GM23338 (cell line): ENCODE measurements around the gene R3HDM4. TPM values are rescaled to one million over a fixed set of nuclear protein-coding genes. Genes with fewer than 3 reads are reported as not detected.

ENCODE experiments used
- ATAC-seq: fragments of 200-7000 bp; cut with Tn5 transposase; 3 replicates; pipeline ENCODE4 v1.9.1; 2020
- DNase-seq: peaks from one replicate; pipeline ENCODE4 v3.0.0-alpha.2; 2015; ENCODE audit warnings: low spot score
- H2AFZ ChIP-seq: fragments of 200-600 bp; sonication (generic); 2 replicates; pipeline ENCODE4 v1.8.0; 2016; ENCODE audit warnings: antibody characterized with exemption, mild to moderate bottlenecking, moderate library complexity
- H3F3A ChIP-seq: fragments of 200-600 bp; sonication (generic); replicated peaks from 2 replicates; pipeline ENCODE4 v1.8.0; 2017; ENCODE audit warnings: antibody characterized with exemption, mixed run types, low read depth
- H3K27ac ChIP-seq: fragments of 200-600 bp; sonication (generic); 2 replicates; pipeline ENCODE4 v1.6.1; 2016; ENCODE audit warnings: low read depth
- H3K27me3 ChIP-seq: fragments of 200-600 bp; sonication (generic); 2 replicates; pipeline ENCODE4 v1.8.0; 2016; ENCODE audit warnings: mild to moderate bottlenecking, mixed run types, moderate library complexity; ENCODE audit not compliant: insufficient read depth
- H3K36me3 ChIP-seq: fragments of 200-600 bp; sonication (generic); 2 replicates; pipeline ENCODE4 v1.8.0; 2016; ENCODE audit warnings: mild to moderate bottlenecking; ENCODE audit not compliant: insufficient read depth
- H3K4me1 ChIP-seq: fragments of 200-600 bp; sonication (generic); 2 replicates; pipeline ENCODE4 v1.8.0; 2016; ENCODE audit warnings: mild to moderate bottlenecking, moderate library complexity; ENCODE audit not compliant: insufficient read depth
- H3K4me2 ChIP-seq: fragments of 200-600 bp; sonication (generic); 2 replicates; pipeline ENCODE4 v1.7.1; 2017; ENCODE audit warnings: mixed run types
- H3K4me3 ChIP-seq: fragments of 200-600 bp; sonication (generic); 2 replicates; pipeline ENCODE4 v1.6.1; 2016; ENCODE audit warnings: mixed run types
- H3K79me2 ChIP-seq: fragments of 200-600 bp; sonication (generic); replicated peaks from 2 replicates; pipeline ENCODE4 v1.8.0; 2017; ENCODE audit warnings: mild to moderate bottlenecking; ENCODE audit not compliant: insufficient read depth
- H3K9me2 ChIP-seq: fragments of 200-600 bp; sonication (generic); 2 replicates; pipeline ENCODE4 v1.8.0; 2017; ENCODE audit not compliant: insufficient read depth
- H4K20me1 ChIP-seq: fragments of 200-600 bp; sonication (generic); replicated peaks from 2 replicates; pipeline ENCODE4 v1.8.0; 2017; ENCODE audit warnings: mild to moderate bottlenecking; ENCODE audit not compliant: insufficient read depth
- H3K27ac Mint-ChIP-seq: 2 replicates; pipeline ENCODE4 v1.8.0; 2020; ENCODE audit warnings: inconsistent platforms, mild to moderate bottlenecking, moderate library complexity, mixed read lengths
- H3K27me3 Mint-ChIP-seq: 3 replicates; pipeline ENCODE4 v1.8.0; 2022; ENCODE audit warnings: low read depth, mild to moderate bottlenecking, moderate library complexity, mixed read lengths, inconsistent platforms; ENCODE audit not compliant: insufficient read depth, poor library complexity
- H3K36me3 Mint-ChIP-seq: 3 replicates; pipeline ENCODE4 v1.8.0; 2021; ENCODE audit warnings: low read depth, mild to moderate bottlenecking, inconsistent platforms, moderate library complexity, mixed read lengths
- H3K4me1 Mint-ChIP-seq: 3 replicates; pipeline ENCODE4 v1.8.0; 2020; ENCODE audit warnings: mild to moderate bottlenecking, inconsistent platforms, mixed read lengths
- H3K4me3 Mint-ChIP-seq: 3 replicates; pipeline ENCODE4 v1.8.0; 2021; ENCODE audit warnings: moderate library complexity, mild to moderate bottlenecking, inconsistent platforms, mixed read lengths
- H3K9me3 Mint-ChIP-seq: 3 replicates; pipeline ENCODE4 v1.8.0; 2020; ENCODE audit warnings: moderate library complexity, mild to moderate bottlenecking, inconsistent platforms, mixed read lengths
- EZH2 ChIP-seq: fragments of 200-600 bp; sonication (generic); IDR thresholded peaks from one replicate; pipeline ENCODE4 v1.8.0; 2017; ENCODE audit warnings: antibody characterized with exemption, mild to moderate bottlenecking, low read depth; ENCODE audit not compliant: unreplicated experiment
- ZNF114 ChIP-seq: fragments of 250-450 bp; sonication (Bioruptor Pico); IDR thresholded peaks from 2 replicates; pipeline ENCODE4 v1.5.0; 2020; ENCODE audit warnings: mild to moderate bottlenecking, moderate library complexity
- ZNF331 ChIP-seq: fragments of 250-450 bp; sonication (Bioruptor Pico); IDR thresholded peaks from 2 replicates; pipeline ENCODE4 v1.5.0; 2020; ENCODE audit warnings: low read depth, mild to moderate bottlenecking, moderate library complexity
- ZNF462 ChIP-seq: fragments of 250-450 bp; sonication (Bioruptor Pico); IDR thresholded peaks from 2 replicates; pipeline ENCODE4 v1.5.0; 2020; ENCODE audit warnings: mild to moderate bottlenecking, moderate library complexity
- polyA plus RNA-seq: library from polyadenylated mRNA; unstranded; fragments of >200 nt; fragmentation: Nextera tagmentation; extraction: Ambion mirVana; gene quantifications from 2 replicates; pipeline ENCODE4 v1.2.1, GENCODE V29; 2016
- total RNA-seq: library from RNA; depleted of rRNA; stranded (reverse); fragments of >200 nt; shearing (Covaris generic); gene quantifications from 2 replicates; pipeline ENCODE4 v1.2.3, GENCODE V29; 2014
- TF ChIP-seq, protein P1 (sequence below): IDR thresholded peaks from one replicate; pipeline ENCODE4 v1.6.1; 2018; ENCODE audit warnings: antibody characterized with exemption; ENCODE audit not compliant: unreplicated experiment

The R3HDM4 gene
- total and polyA plus RNA-seq, 2 experiments from 2014 or later, result 76.5 to 87.1 TPM

DNA sequence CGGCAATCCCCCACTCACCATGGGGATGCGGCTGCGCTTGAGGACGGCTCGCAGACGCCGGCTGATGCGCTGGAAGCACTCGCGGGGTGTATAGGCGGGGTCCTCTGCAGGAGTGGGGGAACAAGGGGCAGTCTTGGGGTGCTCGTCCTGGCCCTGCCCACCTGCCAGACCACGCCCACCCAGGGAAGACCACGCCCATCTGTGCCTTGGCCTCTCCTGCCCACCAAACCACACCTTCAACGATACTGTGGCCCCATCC is 13.0 kb downstream of the R3HDM4 start:
- Mint-ChIP-seq H3K9me3 (no peaks in the 10 kb centered on the region), H3K36me3 (peaks cover 18% of the 10 kb centered on the region), H3K27ac (no peak overlapping the region), H3K4me3 (no peak overlapping the region), H3K4me1 (peaks cover 5% of the 10 kb centered on the region), H3K27me3 (peaks cover 5% of the 10 kb centered on the region)
- Histone ChIP-seq H3K79me2 (peaks cover 13% of the 10 kb centered on the region), H3K27me3 (no peaks in the 10 kb centered on the region), H3K9me2 (no peaks in the 10 kb centered on the region), H2AFZ (no peak overlapping the region), H3F3A (peaks cover 7% of the 10 kb centered on the region), H3K4me2 (no peak overlapping the region), H3K27ac (no peak overlapping the region), H3K4me1 (peaks cover 3% of the 10 kb centered on the region; the same call in 1 of the 2 replicates), H3K36me3 (no peaks in the 10 kb centered on the region), H3K4me3 (no peak overlapping the region), H4K20me1 (peaks cover 10% of the 10 kb centered on the region)
- no peak for DNase-seq
- TF ChIP-seq ZNF114 (CRISPR knock-in tag) (no peak), EZH2 (no peak), ZNF331 (CRISPR knock-in tag) (no peak), ZNF462 (CRISPR knock-in tag) (no peak)
- TF ChIP-seq, protein P1, sequence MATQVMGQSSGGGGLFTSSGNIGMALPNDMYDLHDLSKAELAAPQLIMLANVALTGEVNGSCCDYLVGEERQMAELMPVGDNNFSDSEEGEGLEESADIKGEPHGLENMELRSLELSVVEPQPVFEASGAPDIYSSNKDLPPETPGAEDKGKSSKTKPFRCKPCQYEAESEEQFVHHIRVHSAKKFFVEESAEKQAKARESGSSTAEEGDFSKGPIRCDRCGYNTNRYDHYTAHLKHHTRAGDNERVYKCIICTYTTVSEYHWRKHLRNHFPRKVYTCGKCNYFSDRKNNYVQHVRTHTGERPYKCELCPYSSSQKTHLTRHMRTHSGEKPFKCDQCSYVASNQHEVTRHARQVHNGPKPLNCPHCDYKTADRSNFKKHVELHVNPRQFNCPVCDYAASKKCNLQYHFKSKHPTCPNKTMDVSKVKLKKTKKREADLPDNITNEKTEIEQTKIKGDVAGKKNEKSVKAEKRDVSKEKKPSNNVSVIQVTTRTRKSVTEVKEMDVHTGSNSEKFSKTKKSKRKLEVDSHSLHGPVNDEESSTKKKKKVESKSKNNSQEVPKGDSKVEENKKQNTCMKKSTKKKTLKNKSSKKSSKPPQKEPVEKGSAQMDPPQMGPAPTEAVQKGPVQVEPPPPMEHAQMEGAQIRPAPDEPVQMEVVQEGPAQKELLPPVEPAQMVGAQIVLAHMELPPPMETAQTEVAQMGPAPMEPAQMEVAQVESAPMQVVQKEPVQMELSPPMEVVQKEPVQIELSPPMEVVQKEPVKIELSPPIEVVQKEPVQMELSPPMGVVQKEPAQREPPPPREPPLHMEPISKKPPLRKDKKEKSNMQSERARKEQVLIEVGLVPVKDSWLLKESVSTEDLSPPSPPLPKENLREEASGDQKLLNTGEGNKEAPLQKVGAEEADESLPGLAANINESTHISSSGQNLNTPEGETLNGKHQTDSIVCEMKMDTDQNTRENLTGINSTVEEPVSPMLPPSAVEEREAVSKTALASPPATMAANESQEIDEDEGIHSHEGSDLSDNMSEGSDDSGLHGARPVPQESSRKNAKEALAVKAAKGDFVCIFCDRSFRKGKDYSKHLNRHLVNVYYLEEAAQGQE, result no peak
- peak; percentile 17 for ATAC-seq
